ENCODE measurements around the gene LRATD1. TPM values are rescaled to one million over a fixed set of nuclear protein-coding genes. Genes with fewer than 3 reads are reported as not detected.

The LRATD1 gene
- 0.77 TPM in 1 of 2 replicates, not detected in the other for total RNA-seq

DNA sequence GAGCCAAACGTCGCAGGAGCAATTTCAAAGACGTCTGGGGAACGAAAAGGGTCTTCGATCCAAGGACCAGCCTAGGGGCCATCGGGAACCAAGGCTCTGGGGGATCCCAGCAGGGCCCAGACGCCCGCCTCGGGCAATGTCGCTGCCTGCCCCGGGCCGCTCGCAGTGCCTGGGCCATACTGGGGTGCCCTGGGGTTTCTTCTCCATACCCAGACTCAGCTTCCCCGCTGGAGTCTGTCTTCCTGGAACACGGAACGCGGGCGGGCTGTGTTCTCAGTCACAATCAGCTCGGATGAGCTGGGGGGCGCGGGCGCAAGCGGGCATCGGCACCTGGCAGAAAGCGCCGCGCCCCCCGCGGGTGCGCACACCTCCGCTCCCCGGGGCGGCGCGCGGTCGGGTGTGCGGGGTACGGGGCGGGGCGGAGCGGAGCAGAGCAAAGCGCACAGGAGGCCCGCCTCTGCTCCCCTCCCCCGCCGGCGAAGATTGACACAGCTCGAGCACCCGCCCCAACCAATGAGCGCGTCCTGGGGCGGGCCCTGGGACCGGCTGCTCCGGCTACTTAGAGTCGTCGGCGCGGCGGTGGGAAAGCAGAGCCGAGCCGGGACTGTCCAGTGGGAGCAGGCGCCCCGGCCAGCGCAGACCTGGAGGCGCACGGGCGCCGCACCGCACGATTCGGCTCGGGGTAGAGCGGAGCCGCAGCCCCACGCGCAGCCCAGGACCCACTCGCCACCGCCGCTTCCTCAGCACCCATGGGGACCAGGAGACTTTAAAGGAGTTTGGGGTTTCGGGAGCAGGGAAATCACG lies at the start of gene LRATD1:
TSS of gene LRATD1 (plus strand) at position 585 of the 804 bp plus-strand sequence. CDS start 1,263 bp downstream, outside the sequence.

Measured in pericardium fibroblast (primary cell).